SU-DHL-6 (cell line): ENCODE measurements around the gene TTBK1.

Experiments
- H2AFZ ChIP-seq: fragments of 200-600 bp; sonication (generic); 2 replicates; pipeline ENCODE4 v1.6.1; 2014; ENCODE audit warnings: low read depth, mild to moderate bottlenecking, moderate library complexity, mixed read lengths, antibody characterized with exemption, low read length; ENCODE audit not compliant: severe bottlenecking
- H3F3A ChIP-seq: fragments of 200-600 bp; shearing (Covaris generic); 2 replicates; pipeline ENCODE4 v1.6.0; 2016; ENCODE audit warnings: antibody characterized with exemption, mild to moderate bottlenecking; ENCODE audit not compliant: insufficient read depth
- H3K27ac ChIP-seq: fragments of 200-600 bp; sonication (generic); 2 replicates; pipeline ENCODE4 v1.5.1; 2016; ENCODE audit warnings: low read depth, mild to moderate bottlenecking, low read length, moderate library complexity, mixed read lengths
- H3K27me3 ChIP-seq: fragments of 200-600 bp; sonication (generic), shearing (Covaris generic); 2 replicates; pipeline ENCODE4 v1.6.0; 2014; ENCODE audit warnings: mild to moderate bottlenecking, low read length
- H3K36me3 ChIP-seq: fragments of 200-600 bp; sonication (generic); 2 replicates; pipeline ENCODE4 v1.6.1; 2014; ENCODE audit warnings: mild to moderate bottlenecking, low read length, mixed read lengths
- H3K4me2 ChIP-seq: fragments of 300-600, 200-600 bp; shearing (Covaris generic), sonication (generic); 2 replicates; pipeline ENCODE4 v1.6.0; 2014; ENCODE audit warnings: low read length, low read depth, mild to moderate bottlenecking; ENCODE audit not compliant: poor library complexity, severe bottlenecking
- H3K4me3 ChIP-seq: fragments of 200-600 bp; sonication (generic); 2 replicates; pipeline ENCODE4 v1.5.1; 2014; ENCODE audit warnings: antibody characterized with exemption, low read length, mild to moderate bottlenecking, mixed read lengths; ENCODE audit not compliant: insufficient read depth, poor library complexity, severe bottlenecking
- H3K79me2 ChIP-seq: fragments of 200-600 bp; sonication (generic); 2 replicates; pipeline ENCODE4 v1.6.1; 2014; ENCODE audit warnings: mild to moderate bottlenecking, low read length, moderate library complexity; ENCODE audit not compliant: insufficient read depth
- H3K9ac ChIP-seq: fragments of 200-600 bp; sonication (generic); 2 replicates; pipeline ENCODE4 v1.7.0; 2014; ENCODE audit warnings: mild to moderate bottlenecking, low read length
- H3K9me2 ChIP-seq: fragments of 200-600 bp; sonication (generic); replicated peaks from 2 replicates; pipeline ENCODE4 v1.6.1; 2014; ENCODE audit warnings: low read length; ENCODE audit not compliant: insufficient read depth
- H3K9me3 ChIP-seq: fragments of 200-600 bp; sonication (generic); 2 replicates; pipeline ENCODE4 v1.6.1; 2014; ENCODE audit warnings: low read length, mixed read lengths; ENCODE audit not compliant: insufficient read depth
- H4K20me1 ChIP-seq: fragments of 200-600 bp; sonication (generic); 2 replicates; pipeline ENCODE4 v1.6.1; 2014; ENCODE audit warnings: low read depth, mild to moderate bottlenecking, antibody characterized with exemption, low read length, moderate library complexity, mixed read lengths
- CTCF ChIP-seq: fragments of 200-600 bp; sonication (generic); IDR thresholded peaks from one replicate; pipeline ENCODE4 v1.5.1; 2017; ENCODE audit warnings: antibody characterized with exemption, mild to moderate bottlenecking, low read length, moderate library complexity; ENCODE audit not compliant: insufficient read depth, poor library complexity, severe bottlenecking
- EZH2phosphoT487 ChIP-seq: fragments of 200-600 bp; sonication (generic), shearing (Covaris generic); conservative IDR thresholded peaks from 2 replicates; pipeline ENCODE4 v1.6.1; 2018; ENCODE audit warnings: mild to moderate bottlenecking, antibody characterized with exemption, low read length, moderate library complexity, mixed read lengths

The TTBK1 gene

GRCh38 chr6:43213431-43213830 lies 29.9 kb upstream of the TTBK1 start:
- H3K79me2 ChIP-seq: no peaks in the 10 kb centered on the region
- H3F3A ChIP-seq: peaks cover 11% of the 10 kb centered on the region; the same call in 1 of the 2 replicates
- no peaks in the 10 kb centered on the region for H4K20me1 ChIP-seq
- peaks cover 2% of the 10 kb centered on the region; the same call in 1 of the 2 replicates for H3K36me3 ChIP-seq
- H3K27me3 ChIP-seq: no peaks in the 10 kb centered on the region
- TF ChIP-seq CTCF (no peak), EZH2phosphoT487 (no peak)
- no peaks in the 10 kb centered on the region for H3K9me3 ChIP-seq
- no peaks in the 10 kb centered on the region for H3K9me2 ChIP-seq
- no peak overlapping the region for H3K4me3 ChIP-seq
- no peak overlapping the region for H3K4me2 ChIP-seq
- H2AFZ ChIP-seq: no peak overlapping the region
- no peak overlapping the region for H3K27ac ChIP-seq
- H3K9ac ChIP-seq: no peak overlapping the region

- no peaks in the 10 kb centered on the region for H3K79me2 ChIP-seq
Observed at GRCh38 chr6:43215066-43215465, 28.2 kb upstream of the TTBK1 start.

GRCh38 chr6:43216200-43216599 lies 27.1 kb upstream of the TTBK1 start:
- Histone ChIP-seq H3K27ac (no peak overlapping the region), H4K20me1 (no peaks in the 10 kb centered on the region), H2AFZ (no peak overlapping the region), H3K36me3 (no peaks in the 10 kb centered on the region), H3K9me3 (no peaks in the 10 kb centered on the region), H3F3A (peaks cover 11% of the 10 kb centered on the region; the same call in 1 of the 2 replicates), H3K4me2 (no peak overlapping the region), H3K79me2 (no peaks in the 10 kb centered on the region), H3K27me3 (no peaks in the 10 kb centered on the region), H3K9me2 (no peaks in the 10 kb centered on the region), H3K9ac (no peak overlapping the region), H3K4me3 (no peak overlapping the region)
- no peak for TF ChIP-seq EZH2phosphoT487
- TF ChIP-seq CTCF: no peak

More at GRCh38 chr6:43215066-43215465, 28.2 kb upstream of the TTBK1 start:
- Histone ChIP-seq H3K36me3 (peaks cover 2% of the 10 kb centered on the region; the same call in 1 of the 2 replicates), H3K4me2 (no peak overlapping the region), H3K9ac (no peak overlapping the region), H3K27me3 (no peaks in the 10 kb centered on the region), H3K4me3 (no peak overlapping the region), H3K9me3 (no peaks in the 10 kb centered on the region), H3K9me2 (no peaks in the 10 kb centered on the region), H3F3A (peaks cover 11% of the 10 kb centered on the region; the same call in 1 of the 2 replicates), H2AFZ (no peak overlapping the region), H3K27ac (no peak overlapping the region), H4K20me1 (no peaks in the 10 kb centered on the region)
- no peak for TF ChIP-seq EZH2phosphoT487

GRCh38 chr6:43217351-43217750 lies 25.9 kb upstream of the TTBK1 start:
- Histone ChIP-seq H3K27me3 (no peaks in the 10 kb centered on the region), H3K4me2 (no peak overlapping the region), H3K79me2 (no peaks in the 10 kb centered on the region), H2AFZ (no peak overlapping the region), H3K27ac (no peak overlapping the region), H3K9ac (no peak overlapping the region), H3K9me3 (no peaks in the 10 kb centered on the region), H4K20me1 (no peaks in the 10 kb centered on the region), H3F3A (peaks cover 8% of the 10 kb centered on the region; the same call in 1 of the 2 replicates), H3K36me3 (no peaks in the 10 kb centered on the region), H3K9me2 (no peaks in the 10 kb centered on the region), H3K4me3 (no peak overlapping the region)
- TF ChIP-seq CTCF (no peak), EZH2phosphoT487 (no peak)
